Coronary artery (tissue), 2 donors: ENCODE data around the gene NTRK3.

ENCODE experiments used
- DNase-seq: peaks from one replicate; pipeline ENCODE4 v3.0.0-alpha.2; 2017; ENCODE audit warnings: low spot score
- H3K27ac ChIP-seq, 2 donors: fragments of 200-600 bp; sonication (generic); one replicate each; pipeline ENCODE4 v1.5.1; 2016 to 2019
- H3K4me3 ChIP-seq: fragments of 200-600 bp; sonication (generic); 2 replicates; pipeline ENCODE4 v1.5.1; 2016; ENCODE audit warnings: mild to moderate bottlenecking, moderate library complexity
- TF ChIP-seq, protein P1 (sequence below): fragments of 200-600 bp; sonication (generic); IDR thresholded peaks from one replicate; pipeline ENCODE4 v1.5.1; 2019; ENCODE audit warnings: antibody characterized with exemption

Gene NTRK3

DNA sequence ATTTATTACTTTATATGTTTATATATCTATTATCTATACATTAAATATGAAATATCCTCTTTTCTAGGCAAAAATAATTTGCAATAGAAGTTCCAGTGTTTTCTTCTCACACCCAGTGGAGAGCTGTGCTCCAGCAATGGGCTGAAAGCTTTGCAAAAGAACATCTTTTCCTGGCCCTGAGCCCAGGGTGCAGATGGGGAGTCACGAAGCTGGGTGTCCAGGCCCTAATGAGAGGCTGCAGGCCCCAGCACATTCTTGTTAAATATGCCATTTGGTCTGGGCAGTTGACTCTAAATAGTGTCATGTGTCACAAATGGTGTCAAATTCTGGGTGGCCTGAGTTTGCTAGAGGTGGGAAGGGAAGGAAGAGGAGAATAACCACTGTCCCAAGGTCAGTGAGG, 5.7 kb downstream of the NTRK3 start:
- H3K27ac ChIP-seq, result peak overlapping the region; percentile 33 to 49
- TF ChIP-seq, protein P1, sequence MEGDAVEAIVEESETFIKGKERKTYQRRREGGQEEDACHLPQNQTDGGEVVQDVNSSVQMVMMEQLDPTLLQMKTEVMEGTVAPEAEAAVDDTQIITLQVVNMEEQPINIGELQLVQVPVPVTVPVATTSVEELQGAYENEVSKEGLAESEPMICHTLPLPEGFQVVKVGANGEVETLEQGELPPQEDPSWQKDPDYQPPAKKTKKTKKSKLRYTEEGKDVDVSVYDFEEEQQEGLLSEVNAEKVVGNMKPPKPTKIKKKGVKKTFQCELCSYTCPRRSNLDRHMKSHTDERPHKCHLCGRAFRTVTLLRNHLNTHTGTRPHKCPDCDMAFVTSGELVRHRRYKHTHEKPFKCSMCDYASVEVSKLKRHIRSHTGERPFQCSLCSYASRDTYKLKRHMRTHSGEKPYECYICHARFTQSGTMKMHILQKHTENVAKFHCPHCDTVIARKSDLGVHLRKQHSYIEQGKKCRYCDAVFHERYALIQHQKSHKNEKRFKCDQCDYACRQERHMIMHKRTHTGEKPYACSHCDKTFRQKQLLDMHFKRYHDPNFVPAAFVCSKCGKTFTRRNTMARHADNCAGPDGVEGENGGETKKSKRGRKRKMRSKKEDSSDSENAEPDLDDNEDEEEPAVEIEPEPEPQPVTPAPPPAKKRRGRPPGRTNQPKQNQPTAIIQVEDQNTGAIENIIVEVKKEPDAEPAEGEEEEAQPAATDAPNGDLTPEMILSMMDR, result no peak
- H3K4me3 ChIP-seq, result no peak overlapping the region
- DNase-seq, result no peak

DNA sequence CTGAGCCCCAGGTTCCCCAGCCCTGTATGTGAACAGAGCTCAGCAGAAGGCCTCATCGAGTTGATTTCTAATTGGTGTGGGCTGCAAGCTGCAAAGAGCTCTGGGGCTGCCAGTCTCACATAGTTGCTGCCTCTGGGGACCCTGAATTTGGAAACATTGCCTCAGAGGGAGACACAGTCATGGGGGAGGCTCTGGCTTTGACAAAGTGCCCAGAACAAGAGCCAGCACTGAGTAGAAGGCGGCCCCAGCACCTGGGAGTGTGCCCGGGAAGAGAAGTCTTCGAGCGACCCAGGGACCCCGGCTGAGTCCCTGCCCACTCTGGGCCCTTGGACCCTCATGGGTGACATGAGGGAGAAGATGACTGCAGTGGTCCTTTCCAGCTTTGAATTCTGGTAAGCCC, 7.3 kb downstream of the NTRK3 start:
- peak; percentile 89 for DNase-seq
- TF ChIP-seq, protein P1, result no peak
- Histone ChIP-seq H3K4me3 (peak overlapping the region; percentile 7), H3K27ac (peak overlapping the region; percentile 71 to 88)

DNA sequence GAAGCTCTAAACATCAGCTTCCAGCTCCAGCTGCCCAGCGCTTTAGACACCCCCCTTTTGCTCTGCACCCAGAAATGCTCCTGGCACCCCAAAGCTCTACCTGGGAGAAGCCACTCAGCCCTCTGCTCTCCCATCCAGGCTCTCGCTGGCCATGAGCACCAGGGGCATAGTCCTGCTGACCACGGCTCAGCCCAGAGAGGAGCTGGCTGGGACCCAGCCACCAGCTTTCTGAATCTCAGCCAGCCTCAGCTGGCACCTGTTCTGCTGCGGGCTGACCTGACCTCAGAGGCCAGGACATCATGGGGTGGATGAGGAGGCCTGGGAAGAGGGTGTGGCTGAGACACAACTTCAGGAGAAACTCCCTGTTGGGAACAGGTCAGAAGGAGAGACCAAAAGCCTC, 8.6 kb downstream of the NTRK3 start:
- TF ChIP-seq, protein P1, result no peak
- peak overlapping the region; percentile 71 to 88 for H3K27ac ChIP-seq
- DNase-seq, result no peak
- peak overlapping the region; percentile 58 for H3K4me3 ChIP-seq

DNA sequence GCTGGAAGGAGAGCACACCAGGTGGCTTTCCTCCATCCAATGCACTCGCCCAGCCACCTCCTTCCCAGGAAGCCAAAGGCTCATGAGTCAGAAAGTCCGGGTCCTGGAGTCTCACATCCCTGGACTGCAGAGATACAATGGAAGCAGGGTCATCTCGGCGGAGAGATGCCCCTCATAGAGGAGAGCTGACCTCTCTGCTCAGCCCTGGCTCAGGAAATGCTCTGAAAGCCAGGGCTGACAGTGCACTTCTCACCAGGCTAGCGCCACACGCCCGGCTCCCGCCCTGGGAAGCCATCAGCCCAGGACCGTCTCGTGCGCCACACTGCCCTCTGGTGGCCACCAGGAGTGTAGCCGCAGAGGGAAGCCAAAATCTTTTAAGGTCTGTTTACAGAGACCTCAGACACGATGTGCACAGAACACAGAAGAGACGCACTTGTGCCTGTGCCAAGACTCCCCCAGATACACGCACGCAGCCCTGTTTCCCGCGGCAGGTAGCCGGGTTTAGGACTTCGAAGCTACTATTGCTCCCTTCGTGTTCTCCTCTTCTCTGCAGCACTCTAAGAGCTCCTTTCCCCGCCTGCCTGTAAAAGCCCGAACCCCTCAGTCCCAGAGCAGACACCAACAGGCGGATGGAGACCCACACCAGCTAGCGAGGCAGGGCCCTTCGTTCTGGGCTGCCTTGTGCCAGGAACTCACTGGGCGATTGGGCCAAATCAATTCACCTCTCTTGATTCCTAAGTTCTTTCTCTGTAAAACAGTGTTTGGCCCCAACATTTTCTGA, 9.7 kb downstream of the NTRK3 start:
- TF ChIP-seq, protein P1, result peak; percentile 96
- peak; percentile 87 for DNase-seq
- peak overlapping the region; percentile 71 to 88 for H3K27ac ChIP-seq
- peak overlapping the region; percentile 58 for H3K4me3 ChIP-seq

DNA sequence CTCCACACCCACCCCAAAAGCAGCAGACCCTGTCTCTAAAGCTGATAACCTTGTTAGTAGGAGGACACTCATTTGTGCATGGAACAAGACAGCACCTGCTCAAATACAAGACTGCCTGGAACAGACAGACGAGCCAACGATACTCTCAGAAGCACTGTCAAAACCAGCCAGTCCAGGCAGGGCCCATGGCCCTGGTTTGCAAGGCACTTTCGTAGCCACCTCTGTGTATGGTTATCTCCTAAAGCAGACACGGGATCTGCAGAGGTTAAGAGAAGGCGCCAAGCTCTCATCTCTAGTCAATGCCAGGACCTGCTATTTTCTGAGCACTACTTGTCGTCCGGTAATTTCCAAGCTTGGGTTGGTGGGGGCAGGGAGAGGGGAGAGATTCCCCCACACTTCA, 10.5 kb downstream of the NTRK3 start:
- DNase-seq, result no peak
- H3K4me3 ChIP-seq, result peak overlapping the region; percentile 58
- TF ChIP-seq, protein P1, result no peak
- no peak overlapping the region for H3K27ac ChIP-seq

DNA sequence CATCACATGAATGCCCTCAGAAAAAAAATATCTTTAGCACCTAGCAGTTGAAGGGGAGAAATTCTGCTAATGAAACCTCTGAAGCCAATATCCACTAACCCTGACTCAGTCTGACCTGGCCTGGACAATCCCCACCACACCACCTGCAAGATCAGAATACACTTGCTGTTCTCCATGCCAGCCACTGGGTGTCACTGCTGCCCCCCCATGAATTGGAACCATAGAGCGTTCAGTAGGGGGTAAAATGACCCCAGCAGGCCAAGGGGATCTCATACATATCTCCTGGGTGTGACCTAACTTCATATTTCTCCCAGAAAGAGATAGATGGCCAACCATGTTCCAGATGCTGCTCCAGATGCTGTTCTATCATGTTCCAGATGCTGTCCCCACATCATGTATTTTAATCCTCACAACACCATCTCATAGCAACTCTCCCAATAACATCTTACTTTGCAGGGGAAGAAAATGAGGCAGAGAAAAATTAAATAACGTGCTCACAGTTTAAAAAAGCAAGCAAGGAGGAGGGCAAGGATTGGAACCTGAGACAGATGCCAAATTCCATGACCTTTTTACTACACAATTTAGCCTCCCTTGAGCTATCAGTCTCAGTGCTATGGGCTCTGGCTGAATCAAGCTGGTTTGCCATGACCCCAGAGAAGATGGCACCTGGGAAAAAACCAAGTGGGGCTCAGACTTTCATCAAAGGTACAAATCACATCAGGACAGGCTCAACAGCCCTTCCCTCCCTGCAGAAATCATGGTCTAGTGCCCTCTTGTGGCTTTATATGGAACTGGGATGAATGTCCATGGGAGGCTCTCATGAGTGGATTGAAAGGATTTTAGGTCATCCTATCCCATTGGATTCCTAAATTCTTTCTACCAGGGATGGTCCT, 12.4 kb downstream of the NTRK3 start:
- TF ChIP-seq, protein P1, result no peak
- no peak overlapping the region for H3K27ac ChIP-seq
- no peak overlapping the region for H3K4me3 ChIP-seq
- DNase-seq, result no peak
